HG03135 (cell line): ENCODE data around the gene KCNK1.

Experiments
- ATAC-seq: cut with Tn5 transposase; IDR thresholded peaks from one replicate; pipeline ENCODE4 v1.9.1; 2021; ENCODE audit warnings: mild to moderate bottlenecking, moderate library complexity; ENCODE audit not compliant: unreplicated experiment

KCNK1 gene

DNA sequence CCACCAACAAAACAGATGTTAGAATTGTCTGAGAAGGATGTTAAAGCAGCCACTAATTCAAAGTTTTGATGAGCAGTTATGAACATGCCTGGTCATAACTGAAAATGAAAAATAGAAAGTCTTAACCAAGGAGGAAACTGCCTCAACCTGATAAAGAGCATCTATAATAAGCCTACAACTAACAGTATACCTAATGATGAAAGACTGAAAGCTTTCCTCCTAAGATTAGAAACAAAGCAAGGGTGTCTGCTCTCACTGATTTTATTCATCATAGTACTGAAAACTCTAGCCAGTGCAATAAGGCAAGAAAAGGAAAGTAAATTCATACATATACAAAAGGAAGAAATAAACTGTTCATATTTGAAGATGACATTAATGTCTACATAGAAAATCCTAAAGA is 82.0 kb downstream of the KCNK1 start:
- no peak for ATAC-seq

- no peak for ATAC-seq
These were observed 86.4 kb downstream of the KCNK1 start for GRCh38 chr1:233700338-233700737.

DNA sequence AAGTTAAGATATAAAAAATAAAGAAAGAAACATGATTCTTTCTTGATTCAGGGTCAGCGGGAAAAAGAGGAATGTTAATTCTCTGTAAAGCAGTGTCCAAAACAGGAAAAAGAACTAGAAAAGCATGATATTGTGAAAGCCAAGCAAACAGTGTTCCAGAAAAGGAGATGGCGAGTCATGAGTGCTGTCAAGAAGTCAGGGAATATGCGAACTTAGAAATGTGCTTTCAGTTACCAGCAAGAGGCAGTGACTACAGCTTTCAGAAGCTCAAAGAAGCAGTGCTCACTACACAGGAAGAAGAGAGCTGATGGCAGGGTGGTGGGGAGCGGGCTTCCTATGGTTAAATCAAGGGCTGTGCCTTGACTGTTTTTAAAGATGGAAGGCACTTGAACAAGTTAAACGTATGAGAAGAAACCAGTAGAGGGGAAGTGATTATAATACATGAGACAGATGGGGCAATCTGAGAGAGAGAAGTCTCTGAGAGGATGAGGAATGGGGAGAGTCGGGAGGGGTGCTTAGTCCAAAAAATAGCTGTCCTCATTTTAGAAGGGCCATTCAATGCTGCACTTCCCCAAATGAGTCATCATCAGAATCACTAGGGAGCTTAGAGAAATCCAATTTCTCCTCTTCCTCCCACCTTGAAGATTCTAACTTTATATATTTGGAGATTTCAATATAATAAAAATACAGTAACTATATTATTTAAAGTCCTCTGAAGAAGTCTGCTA is 90.4 kb downstream of the KCNK1 start:
- ATAC-seq, result no peak

DNA sequence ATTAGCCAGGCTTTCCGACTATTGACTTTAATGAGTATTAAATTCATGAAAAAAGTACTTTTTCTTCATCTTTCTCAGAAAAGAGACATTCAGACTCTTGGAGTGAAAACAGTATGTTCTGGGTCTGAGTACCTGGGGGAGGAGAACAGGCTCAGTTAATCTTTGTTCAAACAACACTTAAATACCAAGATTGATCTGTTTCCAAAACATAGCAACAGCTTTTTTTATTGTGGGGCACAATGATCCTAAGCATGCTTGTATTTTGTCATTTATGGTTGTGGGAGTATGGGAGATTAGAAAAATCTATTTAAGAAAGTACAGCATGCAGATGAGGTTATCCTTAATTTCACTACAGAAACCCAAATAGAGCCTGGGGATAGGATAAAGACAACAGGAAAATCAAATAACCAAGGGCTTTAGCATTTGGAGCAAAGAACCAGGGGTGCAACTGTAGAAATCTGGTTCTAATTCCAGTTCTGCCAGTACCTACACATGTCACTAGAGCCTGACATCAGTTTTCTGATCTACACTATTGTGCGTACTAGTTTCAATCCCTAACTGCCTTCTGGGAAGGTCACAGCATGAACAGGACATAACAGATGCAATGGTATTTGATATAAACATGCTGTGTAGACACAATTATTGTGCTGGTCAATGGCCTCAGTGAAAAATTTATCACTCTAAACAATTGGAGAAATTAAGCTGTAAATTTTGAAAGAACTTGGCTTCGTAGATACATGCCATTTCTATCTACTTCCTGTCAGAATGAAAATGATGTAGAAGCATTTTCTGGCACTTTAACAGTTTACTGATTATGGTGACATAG is 91.2 kb downstream of the KCNK1 start:
- ATAC-seq, result no peak

- ATAC-seq, result no peak
These were observed 93.4 kb downstream of the KCNK1 start for GRCh38 chr1:233707153-233707879.

DNA sequence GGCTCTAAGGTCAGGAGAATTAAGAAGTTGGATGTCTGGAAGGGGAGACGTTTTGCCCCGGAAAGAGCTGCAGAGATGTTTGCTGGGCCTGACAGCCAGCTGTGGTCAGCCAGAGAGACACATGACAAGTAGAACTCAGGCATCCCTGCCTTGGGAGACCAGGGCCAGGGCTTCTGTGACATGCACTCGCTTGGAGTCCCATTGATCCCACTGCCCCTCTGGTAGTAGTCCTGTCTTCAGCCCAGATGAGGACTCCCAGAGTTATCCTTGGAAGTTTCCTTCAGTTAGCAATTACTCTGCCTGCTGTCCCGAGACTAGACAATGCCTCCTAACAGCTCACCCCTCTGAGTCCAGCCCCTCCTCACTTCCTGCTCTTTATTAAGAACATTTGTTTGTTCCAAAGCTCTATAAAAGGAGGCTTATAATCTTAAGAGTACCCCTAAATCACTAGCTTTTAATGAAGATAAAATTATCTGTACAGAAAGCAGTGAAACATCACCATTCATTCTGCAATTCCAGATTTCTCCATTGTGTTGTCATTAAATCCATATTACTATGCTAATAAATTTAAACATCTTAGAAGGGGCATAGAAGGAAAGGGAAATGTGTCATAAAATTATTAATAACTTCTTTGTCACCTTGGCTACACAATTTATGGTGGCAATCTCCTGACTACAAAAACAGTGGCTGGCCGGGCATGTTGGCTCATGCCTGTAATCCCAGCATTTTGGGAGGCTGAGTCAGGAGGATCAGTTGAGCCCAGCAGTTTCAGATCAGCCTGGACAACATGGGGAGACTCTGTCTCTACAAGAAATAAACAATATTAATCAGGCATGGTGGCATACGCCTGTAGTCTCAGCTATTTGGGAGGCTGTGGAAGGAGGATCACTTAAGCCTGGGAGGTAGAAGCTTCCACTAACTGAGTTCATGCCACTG is 94.2 kb downstream of the KCNK1 start:
- ATAC-seq, result no peak

GRCh38 chr1:233710031-233710430 is 96.1 kb downstream of the KCNK1 start:
- no peak for ATAC-seq

- ATAC-seq, result no peak
These were observed 96.6 kb downstream of the KCNK1 start for GRCh38 chr1:233710507-233710906.

GRCh38 chr1:233714631-233715217 is 100.8 kb downstream of the KCNK1 start:
- ATAC-seq, result no peak

DNA sequence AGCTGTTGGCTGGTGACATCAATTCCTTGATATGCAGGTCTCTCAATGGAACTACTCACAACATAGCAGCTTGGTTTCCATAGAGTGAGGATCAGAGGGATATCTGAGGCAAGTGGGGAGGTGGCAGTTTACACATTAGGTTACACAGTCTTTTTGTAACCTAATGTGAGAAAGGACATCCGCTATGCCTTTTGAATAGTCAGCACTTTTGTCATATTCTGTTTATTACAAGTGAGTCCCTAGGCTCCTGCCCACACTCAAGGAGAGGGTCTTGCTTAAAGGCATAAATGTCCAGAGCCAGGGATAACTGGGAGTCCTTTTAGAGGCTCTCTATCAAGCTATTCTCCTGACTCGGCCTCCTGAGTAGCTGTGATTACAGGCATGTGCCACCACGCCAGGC is 104.2 kb downstream of the KCNK1 start:
- no peak for ATAC-seq

- ATAC-seq, result no peak
These were observed 105.9 kb downstream of the KCNK1 start for GRCh38 chr1:233719655-233720341.

DNA sequence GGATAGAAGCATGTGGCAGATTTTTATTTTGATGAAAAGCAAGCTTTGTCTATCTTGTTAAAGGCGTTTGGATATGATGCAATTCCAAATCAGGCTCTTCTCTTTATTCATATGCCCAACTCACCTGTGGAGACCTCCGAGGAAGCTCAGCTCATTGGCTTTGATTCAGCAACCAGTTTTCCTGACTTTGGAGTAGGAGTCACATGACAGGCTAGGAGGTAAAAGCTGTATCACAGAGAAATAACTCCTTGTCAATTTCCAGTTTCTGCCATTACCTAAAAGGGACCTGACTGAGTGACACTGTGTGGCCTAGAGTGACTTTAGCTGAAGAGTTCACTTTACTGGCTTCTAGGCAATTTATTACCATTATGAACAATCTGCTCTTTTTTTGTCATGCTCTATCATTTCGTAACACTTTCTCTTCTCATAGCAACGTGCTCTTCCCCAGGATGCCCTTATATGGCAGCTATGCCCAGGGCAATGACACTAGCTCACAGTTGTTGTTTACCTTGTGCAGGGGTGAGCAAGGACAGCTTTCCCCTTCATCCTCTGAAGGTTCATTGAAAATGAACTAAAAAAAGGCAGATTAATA is 107.2 kb downstream of the KCNK1 start:
- no peak for ATAC-seq
